Panc1 (cell line): ENCODE results near the gene SLC34A3. TPM values are rescaled to one million over a fixed set of nuclear protein-coding genes. Genes with fewer than 3 reads are reported as not detected.

Experiments
- ATAC-seq: fragments of 200-7000 bp; cut with Tn5 transposase; 2 replicates; pipeline ENCODE4 v1.9.1; 2020; ENCODE audit warnings: mild to moderate bottlenecking, moderate library complexity
- BruUV-seq: library from RNA; stranded (reverse); fragments of 400-500 nt; replicated peaks from 2 replicates; lab custom pipeline; 2021; lab: Mats Ljungman, UMichigan
- CTCF ChIA-PET: fragments of 300-600 bp; sonication (Branson Sonifier 250); formaldehyde crosslinking; loops from one replicate; lab custom pipeline; 2022; ENCODE audit warnings: antibody characterized with exemption; lab: Charles Lee
- POLR2A ChIA-PET: fragments of 300-600 bp; sonication (Branson Sonifier 250); formaldehyde crosslinking; loops from one replicate; lab custom pipeline; 2022; ENCODE audit warnings: antibody characterized with exemption; lab: Charles Lee
- DNase-seq: peaks from one replicate; pipeline ENCODE4 v3.0.0-alpha.2; 2010; ENCODE audit warnings: low read depth, low spot score
- H3K27ac ChIP-seq: 2 replicates; pipeline ENCODE4 v1.5.1; 2011; ENCODE audit warnings: mild to moderate bottlenecking, low read length, inconsistent platforms
- H3K27me3 ChIP-seq: fragments of 200-500 bp; sonication (Bioruptor generic); 2 replicates; pipeline ENCODE4 v1.6.0; 2014; ENCODE audit warnings: low read length, inconsistent platforms; ENCODE audit not compliant: control insufficient read depth, insufficient read depth
- H3K36me3 ChIP-seq: fragments of 200-500 bp; sonication (Bioruptor generic); 2 replicates; pipeline ENCODE4 v1.5.1; 2014; ENCODE audit warnings: inconsistent platforms, mild to moderate bottlenecking, low read length, moderate library complexity; ENCODE audit not compliant: control insufficient read depth, insufficient read depth
- H3K4me1 ChIP-seq: 2 replicates; pipeline ENCODE4 v1.5.1; 2011; ENCODE audit warnings: inconsistent platforms, mild to moderate bottlenecking, low read length, moderate library complexity; ENCODE audit not compliant: control insufficient read depth, insufficient read depth
- H3K4me3 ChIP-seq, 2 experiments: 2 replicates each; pipeline ENCODE4 v1.5.1; 2011 to 2012; ENCODE audit warnings: low read depth in 2 of 2, low read length in 2 of 2, mild to moderate bottlenecking in 2 of 2, inconsistent platforms in 1 of 2, moderate library complexity in 1 of 2
- H3K9me3 ChIP-seq: fragments of 200-500 bp; sonication (Bioruptor generic); 2 replicates; pipeline ENCODE4 v1.5.1; 2014; ENCODE audit warnings: low read depth, mild to moderate bottlenecking, inconsistent platforms, low read length, moderate library complexity; ENCODE audit not compliant: control insufficient read depth, insufficient read depth
- POLR2AphosphoS5 ChIP-seq: IDR thresholded peaks from 2 replicates; pipeline ENCODE4 v1.6.1; 2012; ENCODE audit warnings: mild to moderate bottlenecking, low read depth, low read length, moderate library complexity
- SIN3A ChIP-seq: IDR thresholded peaks from 2 replicates; pipeline ENCODE4 v1.6.1; 2012; ENCODE audit warnings: low read depth, mild to moderate bottlenecking, low read length, moderate library complexity, borderline replicate concordance; ENCODE audit not compliant: insufficient read depth
- TCF7L2 ChIP-seq: IDR thresholded peaks from 2 replicates; pipeline ENCODE4 v1.6.1; 2011; ENCODE audit warnings: mild to moderate bottlenecking, low read depth, low read length, inconsistent platforms
- in situ Hi-C: cut with HindIII; loops from 2 replicates; pipeline ENCODE4 v1.10.0; 2016; ENCODE audit warnings: low sequenced_read_pairs, low pct_unique_long_range_greater_than_20kb
- intact Hi-C: fragments of 100-400 bp; cut with micrococcal nuclease; formaldehyde crosslinking; loops from one replicate; pipeline ENCODE4 v1.10.0; 2022; ENCODE audit not compliant: unreplicated experiment
- total RNA-seq: library from RNA; stranded (reverse); gene quantifications from one replicate; pipeline ENCODE4 v1.2.1, GENCODE V29; 2021; ENCODE audit not compliant: unreplicated experiment
- TF ChIP-seq, protein P1 (sequence below): fragments of 450-650 bp; IDR thresholded peaks from 2 replicates; pipeline ENCODE4 v1.5.1; 2017; ENCODE audit warnings: mild to moderate bottlenecking
- TF ChIP-seq, protein P2 (sequence below), 2 experiments: IDR thresholded peaks; 2 replicates each; pipeline ENCODE4 v1.6.1; 2011 to 2012; ENCODE audit warnings: low read depth in 2 of 2, control low read depth in 1 of 2, low read length in 1 of 2, mild to moderate bottlenecking in 1 of 2, moderate library complexity in 1 of 2; ENCODE audit not compliant: insufficient read depth in 1 of 2

Gene SLC34A3
- total RNA-seq, 1 experiment from 2014 or later = not detected

GRCh38 chr9:137233143-137233980 is 2.7 kb downstream of the SLC34A3 start:
- no peaks in the 10 kb centered on the region for H3K9me3 ChIP-seq
- H3K36me3 ChIP-seq = no peaks in the 10 kb centered on the region
- CTCF ChIA-PET = interaction anchor here (0.7 kb wide), 3 partner anchors 46 to 467 kb away, joined by 5 to 8 read pairs (median 6); no protein-coding TSS in a partner anchor
- DNase-seq (no peak), ATAC-seq (no peak)
- intact Hi-C loops (no loop called here), in situ Hi-C loops (no loop called here)
- H3K4me1 ChIP-seq = peaks cover 18% of the 10 kb centered on the region
- TF ChIP-seq, protein P1, sequence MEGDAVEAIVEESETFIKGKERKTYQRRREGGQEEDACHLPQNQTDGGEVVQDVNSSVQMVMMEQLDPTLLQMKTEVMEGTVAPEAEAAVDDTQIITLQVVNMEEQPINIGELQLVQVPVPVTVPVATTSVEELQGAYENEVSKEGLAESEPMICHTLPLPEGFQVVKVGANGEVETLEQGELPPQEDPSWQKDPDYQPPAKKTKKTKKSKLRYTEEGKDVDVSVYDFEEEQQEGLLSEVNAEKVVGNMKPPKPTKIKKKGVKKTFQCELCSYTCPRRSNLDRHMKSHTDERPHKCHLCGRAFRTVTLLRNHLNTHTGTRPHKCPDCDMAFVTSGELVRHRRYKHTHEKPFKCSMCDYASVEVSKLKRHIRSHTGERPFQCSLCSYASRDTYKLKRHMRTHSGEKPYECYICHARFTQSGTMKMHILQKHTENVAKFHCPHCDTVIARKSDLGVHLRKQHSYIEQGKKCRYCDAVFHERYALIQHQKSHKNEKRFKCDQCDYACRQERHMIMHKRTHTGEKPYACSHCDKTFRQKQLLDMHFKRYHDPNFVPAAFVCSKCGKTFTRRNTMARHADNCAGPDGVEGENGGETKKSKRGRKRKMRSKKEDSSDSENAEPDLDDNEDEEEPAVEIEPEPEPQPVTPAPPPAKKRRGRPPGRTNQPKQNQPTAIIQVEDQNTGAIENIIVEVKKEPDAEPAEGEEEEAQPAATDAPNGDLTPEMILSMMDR = no peak; the same call in 1 of the 2 replicates
- TF ChIP-seq SIN3A = no peak
- TF ChIP-seq, protein P2, sequence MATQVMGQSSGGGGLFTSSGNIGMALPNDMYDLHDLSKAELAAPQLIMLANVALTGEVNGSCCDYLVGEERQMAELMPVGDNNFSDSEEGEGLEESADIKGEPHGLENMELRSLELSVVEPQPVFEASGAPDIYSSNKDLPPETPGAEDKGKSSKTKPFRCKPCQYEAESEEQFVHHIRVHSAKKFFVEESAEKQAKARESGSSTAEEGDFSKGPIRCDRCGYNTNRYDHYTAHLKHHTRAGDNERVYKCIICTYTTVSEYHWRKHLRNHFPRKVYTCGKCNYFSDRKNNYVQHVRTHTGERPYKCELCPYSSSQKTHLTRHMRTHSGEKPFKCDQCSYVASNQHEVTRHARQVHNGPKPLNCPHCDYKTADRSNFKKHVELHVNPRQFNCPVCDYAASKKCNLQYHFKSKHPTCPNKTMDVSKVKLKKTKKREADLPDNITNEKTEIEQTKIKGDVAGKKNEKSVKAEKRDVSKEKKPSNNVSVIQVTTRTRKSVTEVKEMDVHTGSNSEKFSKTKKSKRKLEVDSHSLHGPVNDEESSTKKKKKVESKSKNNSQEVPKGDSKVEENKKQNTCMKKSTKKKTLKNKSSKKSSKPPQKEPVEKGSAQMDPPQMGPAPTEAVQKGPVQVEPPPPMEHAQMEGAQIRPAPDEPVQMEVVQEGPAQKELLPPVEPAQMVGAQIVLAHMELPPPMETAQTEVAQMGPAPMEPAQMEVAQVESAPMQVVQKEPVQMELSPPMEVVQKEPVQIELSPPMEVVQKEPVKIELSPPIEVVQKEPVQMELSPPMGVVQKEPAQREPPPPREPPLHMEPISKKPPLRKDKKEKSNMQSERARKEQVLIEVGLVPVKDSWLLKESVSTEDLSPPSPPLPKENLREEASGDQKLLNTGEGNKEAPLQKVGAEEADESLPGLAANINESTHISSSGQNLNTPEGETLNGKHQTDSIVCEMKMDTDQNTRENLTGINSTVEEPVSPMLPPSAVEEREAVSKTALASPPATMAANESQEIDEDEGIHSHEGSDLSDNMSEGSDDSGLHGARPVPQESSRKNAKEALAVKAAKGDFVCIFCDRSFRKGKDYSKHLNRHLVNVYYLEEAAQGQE (IDR thresholded peaks at IDR 0.05; ENCODE audit: insufficient read depth in 1 of 2, low read depth in 2 of 2, low read length in 1 of 2) = no peak
- no peak for TF ChIP-seq TCF7L2
- TF ChIP-seq POLR2AphosphoS5 = no peak
- no peak overlapping the region for H3K27ac ChIP-seq
- no peaks in the 10 kb centered on the region for H3K27me3 ChIP-seq
- BruUV-seq = no TSS peak
- H3K4me3 ChIP-seq = no peak overlapping the region
- POLR2A ChIA-PET = no interaction called here

DNA sequence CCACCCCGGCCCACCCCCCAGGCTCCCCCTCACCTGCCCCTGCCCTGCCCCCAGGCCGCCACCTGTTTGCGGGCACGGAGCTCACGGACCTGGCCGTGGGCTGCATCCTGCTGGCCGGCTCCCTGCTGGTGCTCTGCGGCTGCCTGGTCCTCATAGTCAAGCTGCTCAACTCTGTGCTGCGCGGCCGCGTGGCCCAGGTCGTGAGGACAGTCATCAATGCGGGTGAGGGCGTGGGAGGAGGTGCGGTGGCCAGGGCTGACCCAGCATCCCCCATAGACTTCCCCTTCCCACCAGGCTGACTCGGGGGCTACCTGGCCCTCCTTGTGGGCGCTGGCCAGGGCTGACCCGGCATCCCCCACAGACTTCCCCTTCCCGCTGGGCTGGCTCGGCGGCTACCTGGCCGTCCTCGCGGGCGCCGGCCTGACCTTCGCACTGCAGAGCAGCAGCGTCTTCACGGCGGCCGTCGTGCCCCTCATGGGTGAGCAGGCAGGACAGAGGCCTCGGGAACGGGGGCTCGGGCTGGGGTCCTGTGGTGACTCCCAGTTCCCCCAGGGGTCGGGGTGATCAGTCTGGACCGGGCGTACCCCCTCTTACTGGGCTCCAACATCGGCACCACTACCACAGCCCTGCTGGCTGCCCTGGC is 3.5 kb downstream of the SLC34A3 start:
- ATAC-seq = no peak
- TF ChIP-seq SIN3A (no peak), POLR2AphosphoS5 (no peak), TCF7L2 (no peak)
- TF ChIP-seq, protein P1 = no peak
- TF ChIP-seq, protein P2 (IDR thresholded peaks at IDR 0.05; ENCODE audit: insufficient read depth in 1 of 2, low read depth in 2 of 2, low read length in 1 of 2) = no peak
- Histone ChIP-seq H3K4me3 (no peak overlapping the region), H3K36me3 (no peaks in the 10 kb centered on the region), H3K9me3 (no peaks in the 10 kb centered on the region), H3K27me3 (no peaks in the 10 kb centered on the region), H3K4me1 (peaks cover 26% of the 10 kb centered on the region), H3K27ac (no peak overlapping the region)
- POLR2A ChIA-PET = no interaction called here
- in situ Hi-C loops (no loop called here), intact Hi-C loops (no loop called here)
- BruUV-seq = no TSS peak
- no peak for DNase-seq
- CTCF ChIA-PET = interaction anchor here (0.7 kb wide), 1 partner anchor 168 kb away, joined by 8 read pairs; no protein-coding TSS in a partner anchor
